IPS DF 19.7 (cell line): ENCODE measurements around the gene PCDHB12.
"Not testable (repeated sequence)": the region's sequence is repeated elsewhere in the genome, so short reads cannot be mapped to it uniquely, and the experiment has no call there.

ENCODE experiments used
- DNase-seq: peaks from one replicate; pipeline ENCODE4 v3.0.0-alpha.2; 2013; ENCODE audit warnings: low read depth, low spot score

PCDHB12 gene

GRCh38 chr5:141208478-141208877 is at the start of gene PCDHB12:
TSS of gene PCDHB12 (plus strand) at chr5:141208719. CDS start at chr5:141208908, 189 bp downstream.
- no peak for DNase-seq

- DNase-seq = no peak
Measured at GRCh38 chr5:141172381-141173204, 35.9 kb upstream of the PCDHB12 start, which contains the start of gene PCDHB7. TSS of gene PCDHB7 (plus strand) at chr5:141172644. CDS start at chr5:141172836, 192 bp downstream.

- DNase-seq = not testable (repeated sequence)
Measured at GRCh38 chr5:141174291-141175104, 34.0 kb upstream of the PCDHB12 start.

- no peak for DNase-seq
Measured at GRCh38 chr5:141175933-141176332, 32.6 kb upstream of the PCDHB12 start.

GRCh38 chr5:141177577-141178191 is 30.8 kb upstream of the PCDHB12 start, which contains the start of gene PCDHB8:
TSS of gene PCDHB8 (plus strand) at chr5:141177790. CDS start at chr5:141178035, 245 bp downstream.
- not testable (repeated sequence) for DNase-seq

- not testable (repeated sequence) for DNase-seq
Measured at GRCh38 chr5:141179371-141179770, 29.1 kb upstream of the PCDHB12 start.

GRCh38 chr5:141179876-141180275 is 28.6 kb upstream of the PCDHB12 start:
- not testable (repeated sequence) for DNase-seq

GRCh38 chr5:141180313-141180712 is 28.2 kb upstream of the PCDHB12 start:
- DNase-seq = no peak

GRCh38 chr5:141182248-141182647 is 26.3 kb upstream of the PCDHB12 start, which contains the start of gene PCDHB16:
TSS of gene PCDHB16 (plus strand) at chr5:141182387. CDS start at chr5:141182560, 173 bp downstream.
- DNase-seq = peak; percentile 52

GRCh38 chr5:141184117-141184855 is 24.2 kb upstream of the PCDHB12 start:
- DNase-seq = not testable (repeated sequence)

GRCh38 chr5:141186897-141187512 is 21.5 kb upstream of the PCDHB12 start, which contains the start of gene PCDHB9:
TSS of gene PCDHB9 (plus strand) at chr5:141187161. CDS start at chr5:141187319, 158 bp downstream.
- no peak for DNase-seq

- not testable (repeated sequence) for DNase-seq
Measured at GRCh38 chr5:141188682-141189081, 19.8 kb upstream of the PCDHB12 start.

- DNase-seq = not testable (repeated sequence)
Measured at GRCh38 chr5:141189131-141189530, 19.4 kb upstream of the PCDHB12 start.

GRCh38 chr5:141192110-141192725 is 16.3 kb upstream of the PCDHB12 start, which contains the start of gene PCDHB10:
TSS of gene PCDHB10 (plus strand) at chr5:141192353. CDS start at chr5:141192553, 200 bp downstream.
- no peak for DNase-seq

- not testable (repeated sequence) for DNase-seq
Measured at GRCh38 chr5:141194332-141194731, 14.2 kb upstream of the PCDHB12 start.

GRCh38 chr5:141196363-141196762 is 12.2 kb upstream of the PCDHB12 start:
- no peak for DNase-seq

GRCh38 chr5:141199359-141200235 is 8.9 kb upstream of the PCDHB12 start, which contains the start of gene PCDHB11:
TSS of gene PCDHB11 (plus strand) at chr5:141199627. CDS start at chr5:141199775, 148 bp downstream.
- no peak for DNase-seq

GRCh38 chr5:141201126-141201525 is 7.4 kb upstream of the PCDHB12 start:
- DNase-seq = not testable (repeated sequence)

- DNase-seq = not testable (repeated sequence)
Measured at GRCh38 chr5:141201646-141202045, 6.9 kb upstream of the PCDHB12 start.
